Omental fat pad (tissue), 4 donors: ENCODE data around the gene NAA16. TPM values are rescaled to one million over a fixed set of nuclear protein-coding genes. Genes with fewer than 3 reads are reported as not detected.

Experiments
- ATAC-seq: fragments of 150-250 bp; one replicate; pipeline ENCODE4 v1.9.1; 2016; ENCODE audit warnings: mild to moderate bottlenecking, moderate library complexity; ENCODE audit not compliant: low FRiP score
- DNase-seq: peaks from one replicate; pipeline ENCODE4 v3.0.0-alpha.2; 2019; ENCODE audit warnings: low spot score
- CTCF ChIP-seq, 3 donors: fragments of 450-650 bp; IDR thresholded peaks; one replicate each; pipeline ENCODE4 v1.5.1; 2016 to 2017; ENCODE audit warnings: antibody characterized with exemption in 3 of 3, mild to moderate bottlenecking in 3 of 3, moderate library complexity in 2 of 3
- total RNA-seq, 4 donors: library from RNA; depleted of rRNA; stranded (reverse); fragments of >200 nt; gene quantifications; one replicate each; pipeline ENCODE4 v1.1.0, GENCODE V29; 2016

NAA16 gene
- total RNA-seq, 4 donors from 2014 or later, result 8.9 to 20.7 (median 14.2) TPM

DNA sequence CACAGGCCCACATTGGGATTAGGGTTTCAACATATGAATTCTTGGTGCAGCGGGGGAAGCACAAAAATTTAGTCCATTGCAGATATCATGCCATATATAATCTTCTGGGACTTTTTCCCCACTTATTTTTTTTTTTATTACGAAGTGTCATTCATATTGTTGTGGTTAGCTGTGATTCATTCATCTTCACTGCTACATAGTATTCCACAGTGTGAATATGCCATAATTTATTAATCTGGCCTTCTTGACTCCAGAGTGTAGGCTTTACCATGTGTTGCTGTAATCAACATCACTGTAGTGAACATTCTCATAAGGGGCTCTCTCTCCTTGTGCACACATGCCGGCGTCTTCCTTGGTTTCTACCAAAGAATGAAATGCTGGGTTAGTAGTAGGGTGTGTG is 92.9 kb downstream of the NAA16 start:
- no peak for DNase-seq
- ATAC-seq, result no peak
- TF ChIP-seq CTCF (IDR thresholded peaks at IDR 0.05), result no peak

- TF ChIP-seq CTCF (IDR thresholded peaks at IDR 0.05), result no peak
- DNase-seq (no peak), ATAC-seq (no peak)
Observed at GRCh38 chr13:41405367-41405766, 94.3 kb downstream of the NAA16 start.

- TF ChIP-seq CTCF (IDR thresholded peaks at IDR 0.05), result no peak
- DNase-seq (no peak), ATAC-seq (no peak)
Observed at GRCh38 chr13:41407380-41407779, 96.3 kb downstream of the NAA16 start.

DNA sequence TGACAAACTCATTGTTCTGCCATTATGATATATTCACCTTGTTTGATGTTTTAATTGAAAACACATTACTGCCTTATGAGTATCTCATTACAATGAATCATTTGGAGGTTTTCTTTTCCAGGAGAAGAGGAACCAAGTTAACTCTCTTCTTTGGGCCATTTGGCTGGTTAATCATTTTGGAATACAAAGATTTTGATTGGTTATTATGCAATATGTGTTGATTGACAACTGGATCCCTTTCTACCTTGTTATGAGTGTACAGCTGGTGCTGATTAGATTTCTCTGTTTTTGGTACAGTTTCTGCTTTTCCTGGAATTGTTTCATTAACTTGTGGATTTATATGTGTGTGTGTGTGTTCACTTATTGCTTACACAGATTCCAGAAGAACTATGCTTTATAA is 97.1 kb downstream of the NAA16 start:
- DNase-seq, result no peak
- no peak for TF ChIP-seq CTCF (IDR thresholded peaks at IDR 0.05)
- no peak for ATAC-seq

- no peak for DNase-seq
- TF ChIP-seq CTCF (IDR thresholded peaks at IDR 0.05), result no peak
- no peak for ATAC-seq
Observed at GRCh38 chr13:41408746-41409145, 97.7 kb downstream of the NAA16 start.

DNA sequence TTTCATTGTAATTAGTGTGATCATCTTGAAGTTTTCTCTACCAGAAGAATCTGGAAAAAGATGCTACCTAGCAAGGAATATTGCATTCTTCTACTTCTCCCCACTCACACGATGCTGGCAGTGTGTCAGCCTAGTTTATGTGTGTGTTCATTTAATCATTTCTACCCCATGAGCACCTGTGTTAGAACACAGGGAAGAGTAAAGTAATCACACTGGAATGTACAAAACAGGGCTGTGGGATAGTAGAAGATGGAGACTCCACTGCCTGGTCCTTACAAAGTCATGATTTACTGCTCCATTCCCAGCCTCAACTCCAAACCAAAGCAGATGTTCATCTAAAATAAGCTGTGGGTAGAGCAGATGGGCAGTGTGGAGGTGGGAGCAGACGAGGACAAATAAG is 98.5 kb downstream of the NAA16 start:
- no peak for DNase-seq
- TF ChIP-seq CTCF (IDR thresholded peaks at IDR 0.05), result no peak
- ATAC-seq, result no peak

- no peak for ATAC-seq
Observed at GRCh38 chr13:41411060-41411459, 100.0 kb downstream of the NAA16 start.

More at GRCh38 chr13:41411060-41411459, 100.0 kb downstream of the NAA16 start:
- TF ChIP-seq CTCF (IDR thresholded peaks at IDR 0.05), result no peak
- DNase-seq, result no peak
